Tibial artery (tissue), 4 donors: Measurements from ENCODE around the gene EMX2.

Experiments used
- DNase-seq, 2 donors: peaks; one replicate each; pipeline ENCODE4 v3.0.0-alpha.2; 2019
- H3K27ac ChIP-seq, 2 donors: fragments of 200-600 bp; sonication (generic) in 1 of 2; 1 replicate in 1 of 2; 2 replicates in 1 of 2; pipeline ENCODE4 v1.5.1; 2018 to 2019; ENCODE audit warnings: mild to moderate bottlenecking in 1 of 2
- H3K27me3 ChIP-seq, 2 donors: fragments of 200-600 bp; sonication (generic) in 1 of 2; one replicate each; pipeline versions ENCODE4 v1.5.1 to v1.6.0; 2016 to 2019
- H3K36me3 ChIP-seq, 3 donors: fragments of 200-600 bp; sonication (generic) in 2 of 3; one replicate each; pipeline ENCODE4 v1.5.1; 2016 to 2019; ENCODE audit warnings: mild to moderate bottlenecking in 2 of 3
- H3K4me1 ChIP-seq, 4 donors: fragments of 200-600 bp; sonication (generic) in 2 of 4; 1 replicate in 3 of 4; 2 replicates in 1 of 4; pipeline ENCODE4 v1.5.1; 2016 to 2019
- H3K4me3 ChIP-seq, 2 donors: fragments of 200-600 bp; sonication (generic) in 1 of 2; 1 replicate in 1 of 2; 2 replicates in 1 of 2; pipeline ENCODE4 v1.5.1; 2018 to 2019; ENCODE audit warnings: mild to moderate bottlenecking in 2 of 2
- H3K9me3 ChIP-seq, 3 donors: fragments of 200-600 bp; sonication (generic) in 1 of 3; one replicate each; pipeline ENCODE4 v1.5.1; 2016 to 2019
- intact Hi-C: fragments of 100-400 bp; cut with DNase I; formaldehyde crosslinking; loops from one replicate; pipeline ENCODE4 v1.15.0; 2023; ENCODE audit warnings: low total_unique reads
- TF ChIP-seq, protein P1 (sequence below), 2 experiments: fragments of 200-600 bp in 1 of 2; fragments of 450-650 bp in 1 of 2; IDR thresholded peaks; one replicate each; pipeline ENCODE4 v1.5.1; 2017 to 2019; ENCODE audit warnings: antibody characterized with exemption in 2 of 2, mild to moderate bottlenecking in 1 of 2, moderate library complexity in 1 of 2

Gene EMX2

DNA sequence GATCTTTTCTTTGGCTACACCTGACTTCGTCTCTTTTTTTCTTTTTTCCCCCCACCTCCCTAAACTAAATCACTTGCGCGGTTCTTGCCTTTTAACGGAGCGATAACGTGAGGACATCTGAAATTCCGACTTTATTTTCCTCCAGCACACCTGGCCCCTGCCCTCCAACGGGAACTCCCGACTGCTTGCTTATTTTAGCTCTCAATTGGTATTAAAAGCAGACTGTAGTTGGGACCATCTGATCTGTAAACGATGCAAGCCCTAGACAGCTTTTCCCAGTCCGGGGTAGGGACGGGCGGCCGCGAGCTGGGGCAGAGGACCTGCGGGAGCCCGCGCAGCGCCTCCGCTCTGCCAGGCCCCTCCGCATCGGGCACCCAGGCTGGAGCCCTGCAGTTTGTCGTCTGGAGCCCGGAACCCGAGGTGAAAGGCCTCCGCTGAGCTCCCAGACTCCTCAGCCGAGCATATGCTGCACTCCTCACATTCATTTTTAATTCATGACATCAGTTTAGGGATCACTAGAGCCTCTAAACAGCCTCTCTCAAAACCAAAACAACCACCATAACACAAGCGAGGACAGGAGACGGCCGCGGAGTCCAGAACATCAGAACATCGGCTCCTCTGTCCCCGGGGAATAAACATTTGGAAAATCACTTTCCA lies 10.0 kb upstream of the EMX2 start:
- peaks cover 0 to 35% (median 17%) of the 10 kb centered on the region in 4 donors for H3K4me1 ChIP-seq
- H3K4me3 ChIP-seq, result no peak overlapping the region
- H3K27ac ChIP-seq, result no peak overlapping the region
- no peak for DNase-seq
- peaks cover 0 to 51% of the 10 kb centered on the region in 2 donors for H3K27me3 ChIP-seq
- intact Hi-C loops, result loop anchor here (10.0 kb wide), 1 partner anchor 812 kb away; the partner anchor contains the start of gene FAM204A
- no peaks in the 10 kb centered on the region for H3K9me3 ChIP-seq
- TF ChIP-seq, protein P1, sequence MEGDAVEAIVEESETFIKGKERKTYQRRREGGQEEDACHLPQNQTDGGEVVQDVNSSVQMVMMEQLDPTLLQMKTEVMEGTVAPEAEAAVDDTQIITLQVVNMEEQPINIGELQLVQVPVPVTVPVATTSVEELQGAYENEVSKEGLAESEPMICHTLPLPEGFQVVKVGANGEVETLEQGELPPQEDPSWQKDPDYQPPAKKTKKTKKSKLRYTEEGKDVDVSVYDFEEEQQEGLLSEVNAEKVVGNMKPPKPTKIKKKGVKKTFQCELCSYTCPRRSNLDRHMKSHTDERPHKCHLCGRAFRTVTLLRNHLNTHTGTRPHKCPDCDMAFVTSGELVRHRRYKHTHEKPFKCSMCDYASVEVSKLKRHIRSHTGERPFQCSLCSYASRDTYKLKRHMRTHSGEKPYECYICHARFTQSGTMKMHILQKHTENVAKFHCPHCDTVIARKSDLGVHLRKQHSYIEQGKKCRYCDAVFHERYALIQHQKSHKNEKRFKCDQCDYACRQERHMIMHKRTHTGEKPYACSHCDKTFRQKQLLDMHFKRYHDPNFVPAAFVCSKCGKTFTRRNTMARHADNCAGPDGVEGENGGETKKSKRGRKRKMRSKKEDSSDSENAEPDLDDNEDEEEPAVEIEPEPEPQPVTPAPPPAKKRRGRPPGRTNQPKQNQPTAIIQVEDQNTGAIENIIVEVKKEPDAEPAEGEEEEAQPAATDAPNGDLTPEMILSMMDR (IDR thresholded peaks at IDR 0.05), result no peak
- H3K36me3 ChIP-seq, result no peaks in the 10 kb centered on the region

DNA sequence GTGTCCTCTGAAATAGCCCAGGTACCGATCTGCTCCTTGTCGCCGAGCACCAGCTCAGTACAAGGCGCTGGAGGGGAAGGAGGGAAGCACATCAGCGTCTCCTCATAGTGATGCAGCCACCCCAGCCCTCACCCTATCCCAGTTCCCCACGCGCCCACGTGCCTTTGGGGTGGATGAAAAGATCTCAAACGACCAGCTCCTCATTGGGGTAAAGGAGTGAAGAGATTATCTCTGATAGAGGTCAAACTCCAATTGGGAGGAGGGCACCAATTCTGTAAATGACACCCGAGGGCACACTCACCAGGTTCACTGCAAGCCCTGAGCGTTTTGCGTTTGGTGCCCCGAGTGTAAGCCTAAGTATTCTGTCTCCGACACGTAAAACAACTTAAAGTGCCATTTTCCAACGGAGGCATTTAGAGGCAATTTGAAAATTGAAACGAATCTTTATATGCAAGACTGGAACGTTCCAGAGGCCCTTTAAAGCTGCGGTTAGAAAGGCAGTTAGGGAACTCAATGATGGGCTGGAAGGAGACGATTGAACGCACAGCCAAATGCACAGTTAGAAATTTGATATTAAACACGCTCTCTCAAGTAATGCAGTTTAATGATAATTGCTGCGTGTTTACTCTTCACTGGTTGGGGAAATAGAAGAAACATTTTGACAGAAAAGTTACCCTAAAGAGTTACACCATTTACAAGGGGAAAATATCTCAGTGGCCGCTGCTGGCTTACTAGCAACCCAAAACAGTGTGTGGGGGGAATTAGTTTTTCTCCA lies 8.9 kb upstream of the EMX2 start:
- intact Hi-C loops, result loop anchor here (2.0 to 10.0 kb wide), 2 partner anchors 707 to 811 kb away; partner anchors contain the start of gene FAM204A
- Histone ChIP-seq H3K27me3 (peaks cover 0 to 53% of the 10 kb centered on the region in 2 donors), H3K27ac (no peak overlapping the region), H3K4me3 (no peak overlapping the region), H3K9me3 (no peaks in the 10 kb centered on the region), H3K4me1 (peaks cover 0 to 43% (median 20%) of the 10 kb centered on the region in 4 donors), H3K36me3 (no peaks in the 10 kb centered on the region)
- TF ChIP-seq, protein P1 (IDR thresholded peaks at IDR 0.05), result no peak
- no peak for DNase-seq

DNA sequence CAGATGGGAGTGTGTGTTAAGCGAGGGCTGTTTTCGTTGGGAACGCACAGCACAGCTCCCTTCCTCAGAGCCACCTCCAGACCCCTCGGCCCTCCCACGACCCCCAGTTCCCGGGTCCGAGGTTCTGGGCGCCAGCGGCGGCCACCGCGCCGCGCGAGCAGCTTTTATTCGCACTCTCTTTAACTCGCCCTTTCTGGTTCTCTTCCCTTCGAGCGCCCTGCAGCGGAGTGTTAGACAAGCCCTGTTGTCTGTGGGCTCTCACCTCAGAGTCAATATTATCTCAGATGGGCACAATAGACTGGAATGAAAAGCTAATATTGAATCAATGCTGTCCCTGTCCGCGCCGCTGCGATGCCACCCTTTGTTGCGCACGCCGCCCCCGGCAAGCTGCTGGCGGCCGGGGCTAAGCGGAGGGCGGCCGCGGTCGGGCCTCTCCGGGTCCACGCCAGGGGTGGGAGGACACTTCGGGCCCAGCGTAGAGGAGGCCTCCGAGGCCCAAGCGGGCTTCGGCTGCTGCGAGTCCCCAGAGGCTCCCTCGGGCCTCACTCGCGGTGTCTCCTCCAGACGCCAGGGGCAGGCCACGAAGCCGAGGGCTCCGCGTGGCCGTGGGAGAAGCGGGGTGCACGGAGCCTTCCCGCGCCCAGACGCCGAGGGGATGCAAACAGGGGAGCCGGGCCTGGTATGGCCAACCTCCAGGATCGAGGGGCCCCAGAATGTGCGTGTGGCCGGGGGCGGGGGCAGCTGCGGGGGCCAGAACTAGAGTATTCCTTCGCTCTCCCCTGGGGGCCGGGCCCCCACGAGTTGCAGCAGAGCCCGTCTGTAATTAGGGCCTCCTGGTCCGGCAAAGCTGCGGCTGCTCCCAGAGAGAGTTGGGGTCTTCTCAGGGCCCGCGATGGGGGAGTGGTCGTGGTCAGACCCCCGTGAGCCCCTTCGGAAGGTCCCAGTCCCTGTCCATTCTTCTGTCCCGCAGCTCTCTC lies 7.9 kb upstream of the EMX2 start:
- Histone ChIP-seq H3K36me3 (no peaks in the 10 kb centered on the region), H3K9me3 (no peaks in the 10 kb centered on the region), H3K4me1 (peaks cover 0 to 44% (median 20%) of the 10 kb centered on the region in 4 donors), H3K27me3 (peaks cover 0 to 56% of the 10 kb centered on the region in 2 donors), H3K4me3 (peak overlapping the region; percentile 38 to 50), H3K27ac (no peak overlapping the region)
- TF ChIP-seq, protein P1 (IDR thresholded peaks at IDR 0.05), result no peak
- intact Hi-C loops, result loop anchor here (2.0 to 10.0 kb wide), 4 partner anchors 92 to 810 kb away; partner anchors contain the start of gene FAM204A
- DNase-seq, result no peak

DNA sequence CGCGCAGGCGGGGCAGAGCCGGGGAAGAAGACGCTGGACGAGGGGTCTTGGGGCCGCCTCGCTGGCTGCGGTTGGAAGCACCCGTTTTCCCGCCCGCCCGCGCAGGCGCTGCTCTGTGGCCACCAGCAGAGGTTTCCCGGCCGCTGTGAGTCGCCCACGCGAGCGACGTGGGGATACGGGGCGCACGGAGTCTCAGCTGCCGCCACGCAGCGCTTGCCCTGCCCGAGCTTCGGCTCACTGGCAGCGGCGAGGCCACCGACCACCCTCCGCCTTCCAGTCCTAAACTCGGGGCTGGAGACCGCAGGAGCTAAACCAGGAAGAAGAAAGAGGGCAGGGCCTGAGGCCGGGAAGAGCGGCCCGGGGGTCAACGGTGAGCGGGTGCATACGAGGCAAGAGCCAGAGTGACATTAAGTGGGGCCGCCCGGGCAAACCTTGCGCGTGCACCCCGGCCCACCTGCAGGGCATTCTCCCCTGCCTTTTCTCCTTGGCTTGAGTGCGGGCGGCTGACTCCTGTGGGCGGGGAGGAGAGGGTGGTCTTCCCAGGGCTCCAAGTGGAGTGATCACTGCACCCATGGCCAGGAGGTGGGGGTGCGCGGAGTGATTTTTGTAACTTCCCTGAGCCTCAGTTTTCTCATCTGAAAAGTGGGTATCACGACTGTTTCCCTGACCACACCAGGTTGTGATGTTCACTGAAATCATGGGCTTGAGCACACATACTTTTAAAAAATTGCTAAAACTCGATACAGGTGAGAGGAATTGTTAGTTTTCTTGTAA lies 7.1 kb upstream of the EMX2 start:
- no peak for DNase-seq
- intact Hi-C loops, result loop anchor here (2.0 to 10.0 kb wide), 4 partner anchors 93 to 809 kb away; partner anchors contain the start of gene FAM204A
- Histone ChIP-seq H3K4me1 (peaks cover 0 to 52% (median 22%) of the 10 kb centered on the region in 4 donors), H3K27me3 (peaks cover 0 to 56% of the 10 kb centered on the region in 2 donors), H3K4me3 (peak overlapping the region; percentile 38 to 50), H3K9me3 (no peaks in the 10 kb centered on the region), H3K36me3 (no peaks in the 10 kb centered on the region), H3K27ac (no peak overlapping the region)
- TF ChIP-seq, protein P1 (IDR thresholded peaks at IDR 0.05), result no peak
